Measurements from ENCODE around the gene HERC2. TPM values are rescaled to one million over a fixed set of nuclear protein-coding genes. Genes with fewer than 3 reads are reported as not detected.
"Not testable (repeated sequence)": the region's sequence is repeated elsewhere in the genome, so short reads cannot be mapped to it uniquely, and the experiment has no call there.

HERC2 gene
- total and polyA plus RNA-seq, 7 experiments from 2014 or later, result 5.5 to 60.4 (median 42.0) TPM

DNA sequence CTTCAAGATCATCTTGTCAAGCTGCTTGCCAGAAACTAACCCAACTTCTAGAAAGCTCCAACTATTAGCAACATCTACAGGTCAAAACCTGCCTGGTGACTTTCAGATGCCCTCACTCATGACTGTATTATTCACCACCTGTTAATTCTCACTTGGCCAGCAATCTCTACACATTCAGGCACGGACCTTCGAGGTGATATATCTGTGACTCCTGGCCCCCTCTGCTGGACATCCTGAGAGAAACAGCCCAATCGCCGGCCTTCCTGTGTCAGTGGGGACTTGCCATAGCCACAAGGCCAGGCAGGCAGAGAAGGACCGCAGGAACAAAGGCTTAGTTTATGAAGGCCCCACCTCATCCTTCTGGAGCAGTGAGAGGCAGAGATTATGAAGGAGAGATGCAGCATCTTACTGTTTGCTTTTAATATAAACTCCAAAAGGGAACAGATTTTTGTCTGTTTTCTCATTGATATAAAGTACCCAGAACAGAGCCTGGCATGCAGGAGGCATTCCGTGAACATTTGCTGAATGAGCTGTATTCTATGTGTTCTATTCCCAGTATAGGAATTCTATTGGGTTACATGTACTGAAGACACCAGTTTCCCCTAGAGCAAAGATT, 198.5 kb downstream of the HERC2 start:
- Histone ChIP-seq H3K36me3 (ENCODE audit: control insufficient read depth in 2 of 3, insufficient read depth in 3 of 3, low read length in 3 of 3) (peaks cover 0 to 57% (median 5%) of the 10 kb centered on the region in 3 experiments), H3K4me3 (ENCODE audit: low read length) (no peak overlapping the region), H3K27me3 (ENCODE audit: control insufficient read depth in 2 of 2, insufficient read depth in 2 of 2, low read length in 2 of 2) (no peaks in the 10 kb centered on the region), H3K9me3 (ENCODE audit: control insufficient read depth in 2 of 3, low read length in 3 of 3) (no peaks in the 10 kb centered on the region), H3K4me1 (ENCODE audit: control insufficient read depth in 2 of 2, insufficient read depth in 2 of 2, low read length in 2 of 2) (no peaks in the 10 kb centered on the region), H3K27ac (ENCODE audit: low read depth, low read length) (no peak overlapping the region)
- Mint-ChIP-seq H3K9me3 (no peaks in the 10 kb centered on the region), H3K36me3 (peaks cover 4 to 56% (median 37%) of the 10 kb centered on the region in 5 donors), H3K4me1 (peaks cover 0 to 23% (median 12%) of the 10 kb centered on the region in 7 donors), H3K27me3 (no peaks in the 10 kb centered on the region), H3K27ac (peak overlapping the region in 1 of 9 donors; percentile 15), H3K4me3 (no peak overlapping the region)
- intact Hi-C loops (cut with micrococcal nuclease), result loop anchor here (1.0 to 10.0 kb wide), 4 partner anchors 37 to 1239 kb away; no protein-coding TSS in a partner anchor
- POLR2A ChIA-PET, result no interaction called here
- CTCF ChIA-PET, result no interaction called here
- peak; percentile 62 for ATAC-seq
- DNase-seq, result peak in 1 of 9 donors; percentile 33

DNA sequence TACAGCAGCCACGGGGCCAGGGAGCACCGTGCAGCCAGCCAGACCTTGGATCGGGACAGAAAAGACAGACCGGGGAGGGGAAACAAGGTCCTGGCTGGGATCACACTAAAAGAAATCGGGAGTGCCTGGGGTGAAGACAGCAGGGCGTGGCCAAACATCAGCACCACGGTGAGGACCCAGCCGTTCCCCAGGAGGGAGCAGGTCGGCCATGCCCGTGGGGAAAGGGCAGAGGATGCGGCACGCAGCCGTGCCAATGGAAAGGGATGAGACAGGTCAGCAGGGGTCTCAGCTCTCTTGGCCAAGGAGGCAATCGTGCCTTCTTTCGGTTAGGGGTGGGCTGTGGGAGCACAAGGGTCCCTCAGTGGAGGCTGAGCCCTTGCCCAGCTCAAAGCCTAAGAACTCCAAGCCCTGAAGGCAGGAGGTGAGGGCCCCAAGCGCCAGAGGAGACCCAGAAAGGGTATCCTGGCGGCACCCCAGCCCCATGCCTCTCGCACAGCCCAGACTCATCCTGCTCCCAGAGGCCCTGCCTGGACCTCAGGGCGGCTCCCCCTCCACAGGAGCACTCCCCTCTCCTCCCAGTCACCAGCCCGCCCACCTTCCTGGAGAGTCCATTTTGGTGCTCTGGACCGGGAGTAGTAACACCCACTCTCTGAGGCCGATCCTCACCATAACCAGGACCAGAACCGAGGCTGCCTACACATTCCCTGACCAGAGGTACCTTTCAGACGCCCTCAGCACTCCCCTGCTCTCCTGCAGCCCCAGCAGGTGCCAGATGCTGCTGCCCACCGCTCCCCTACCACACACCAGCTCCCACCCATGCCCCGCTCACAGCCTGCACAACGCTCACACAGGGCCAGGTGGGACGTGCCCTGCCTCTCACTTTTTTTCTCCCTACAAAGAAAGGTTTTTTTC, 199.7 kb downstream of the HERC2 start:
- H3K9me3 ChIP-seq (ENCODE audit: control insufficient read depth in 2 of 3, low read length in 3 of 3), result no peaks in the 10 kb centered on the region
- no peak overlapping the region for H3K4me3 Mint-ChIP-seq
- no peaks in the 10 kb centered on the region for H3K9me3 Mint-ChIP-seq
- no peaks in the 10 kb centered on the region for H3K27me3 Mint-ChIP-seq
- ChIA-PET POLR2A (no interaction called here), CTCF (no interaction called here)
- peaks cover 6 to 57% (median 37%) of the 10 kb centered on the region in 5 donors for H3K36me3 Mint-ChIP-seq
- peaks cover 0 to 69% (median 5%) of the 10 kb centered on the region in 3 experiments for H3K36me3 ChIP-seq (ENCODE audit: control insufficient read depth in 2 of 3, insufficient read depth in 3 of 3, low read length in 3 of 3)
- H3K27me3 ChIP-seq (ENCODE audit: control insufficient read depth in 2 of 2, insufficient read depth in 2 of 2, low read length in 2 of 2), result no peaks in the 10 kb centered on the region
- no peak for DNase-seq
- no peak overlapping the region for H3K27ac ChIP-seq (ENCODE audit: low read depth, low read length)
- H3K4me1 ChIP-seq (ENCODE audit: control insufficient read depth in 2 of 2, insufficient read depth in 2 of 2, low read length in 2 of 2), result no peaks in the 10 kb centered on the region
- intact Hi-C loops (cut with micrococcal nuclease), result loop anchor here (10.0 kb wide), 3 partner anchors 603 to 1237 kb away; no protein-coding TSS in a partner anchor
- H3K27ac Mint-ChIP-seq, result no peak overlapping the region
- no peak for ATAC-seq
- no peak overlapping the region for H3K4me3 ChIP-seq (ENCODE audit: low read length)
- H3K4me1 Mint-ChIP-seq, result peaks cover 0 to 19% (median 6%) of the 10 kb centered on the region in 7 donors

DNA sequence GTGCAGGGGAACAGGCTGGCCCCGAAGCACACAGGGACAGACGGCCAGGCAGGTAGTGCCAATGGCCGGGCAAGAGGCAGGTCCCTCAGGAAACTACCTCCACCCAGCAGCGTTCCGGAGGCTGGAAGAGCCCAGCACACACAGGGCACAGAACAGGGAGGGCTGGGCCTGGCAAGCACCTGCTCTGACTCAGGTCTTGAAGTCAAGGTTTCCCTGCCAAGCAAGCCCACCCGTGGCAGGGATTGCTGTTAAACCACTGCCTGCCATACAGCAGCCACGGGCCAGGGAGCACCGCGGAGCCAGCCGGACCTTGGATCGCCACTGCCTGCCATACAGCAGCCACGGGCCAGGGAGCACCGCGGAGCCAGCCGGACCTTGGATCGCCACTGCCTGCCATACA, 200.4 kb downstream of the HERC2 start:
- H3K27ac ChIP-seq (ENCODE audit: low read depth, low read length); CTCF ChIA-PET; H3K4me1 ChIP-seq (ENCODE audit: control insufficient read depth in 2 of 2, insufficient read depth in 2 of 2, low read length in 2 of 2); ATAC-seq; H3K9me3 ChIP-seq (ENCODE audit: control insufficient read depth in 2 of 3, low read length in 3 of 3); H3K4me3 ChIP-seq (ENCODE audit: low read length); H3K27ac Mint-ChIP-seq; H3K9me3 Mint-ChIP-seq; DNase-seq; POLR2A ChIA-PET; H3K27me3 Mint-ChIP-seq; H3K27me3 ChIP-seq (ENCODE audit: control insufficient read depth in 2 of 2, insufficient read depth in 2 of 2, low read length in 2 of 2); H3K4me3 Mint-ChIP-seq: not testable (repeated sequence)
- intact Hi-C loops (cut with micrococcal nuclease), result loop anchor here (10.0 kb wide), 3 partner anchors 603 to 1237 kb away; no protein-coding TSS in a partner anchor
- peaks cover 6 to 56% (median 36%) of the 10 kb centered on the region in 5 donors for H3K36me3 Mint-ChIP-seq
- H3K36me3 ChIP-seq (ENCODE audit: control insufficient read depth in 2 of 3, insufficient read depth in 3 of 3, low read length in 3 of 3), result peaks cover 0 to 76% (median 8%) of the 10 kb centered on the region in 3 experiments
- H3K4me1 Mint-ChIP-seq, result peaks cover 0 to 19% (median 6%) of the 10 kb centered on the region in 7 donors

DNA sequence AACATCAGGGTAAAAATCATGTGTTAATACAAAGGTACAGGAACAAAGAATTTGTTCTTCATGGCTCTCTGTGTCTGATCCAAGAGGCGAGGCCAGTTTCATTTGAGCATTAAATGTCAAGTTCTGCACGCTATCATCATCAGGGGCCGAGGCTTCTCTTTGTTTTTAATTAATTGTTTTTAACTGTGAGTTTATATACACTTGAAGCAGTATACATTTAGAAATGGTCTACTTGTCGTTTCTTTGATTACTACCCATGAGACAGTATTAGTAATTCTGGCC, 201.7 kb downstream of the HERC2 start:
- ATAC-seq (no peak), DNase-seq (no peak)
- CTCF ChIA-PET, result no interaction called here
- POLR2A ChIA-PET, result no interaction called here
- Histone ChIP-seq H3K4me1 (ENCODE audit: control insufficient read depth in 2 of 2, insufficient read depth in 2 of 2, low read length in 2 of 2) (no peaks in the 10 kb centered on the region), H3K36me3 (ENCODE audit: control insufficient read depth in 2 of 3, insufficient read depth in 3 of 3, low read length in 3 of 3) (peaks cover 0 to 89% (median 9%) of the 10 kb centered on the region in 3 experiments), H3K27ac (ENCODE audit: low read depth, low read length) (no peak overlapping the region), H3K4me3 (ENCODE audit: low read length) (no peak overlapping the region), H3K27me3 (ENCODE audit: control insufficient read depth in 2 of 2, insufficient read depth in 2 of 2, low read length in 2 of 2) (no peaks in the 10 kb centered on the region), H3K9me3 (ENCODE audit: control insufficient read depth in 2 of 3, low read length in 3 of 3) (no peaks in the 10 kb centered on the region)
- Mint-ChIP-seq H3K27me3 (no peaks in the 10 kb centered on the region), H3K27ac (no peak overlapping the region), H3K36me3 (peaks cover 6 to 65% (median 42%) of the 10 kb centered on the region in 5 donors), H3K4me1 (peaks cover 0 to 13% (median 6%) of the 10 kb centered on the region in 7 donors), H3K4me3 (no peak overlapping the region), H3K9me3 (peaks cover 0 to 1% (median 0%) of the 10 kb centered on the region in 11 donors)
- intact Hi-C loops (cut with micrococcal nuclease), result loop anchor here (10.0 kb wide), 3 partner anchors 605 to 1235 kb away; no protein-coding TSS in a partner anchor

DNA sequence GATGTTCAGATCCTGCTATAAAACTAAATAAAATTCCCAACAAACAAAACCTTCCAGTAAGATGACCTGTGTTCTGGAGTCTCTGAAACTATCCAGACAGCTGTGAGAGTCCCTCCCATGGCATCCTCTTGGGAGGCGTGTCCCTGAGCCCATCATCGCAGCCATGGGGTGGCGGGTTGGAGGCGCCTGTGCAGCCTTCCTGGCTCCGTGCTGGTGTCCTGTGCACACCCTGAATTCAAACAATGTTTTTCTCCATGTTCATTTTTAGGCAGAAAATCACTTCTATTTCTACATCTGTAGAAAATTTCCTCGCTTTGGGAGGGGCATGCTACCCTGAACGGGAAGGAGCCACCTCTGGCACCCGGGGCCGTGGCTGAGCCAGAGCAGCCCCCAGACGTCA, 203.4 kb downstream of the HERC2 start:
- POLR2A ChIA-PET, result no interaction called here
- Mint-ChIP-seq H3K9me3 (peaks cover 0 to 1% (median 0%) of the 10 kb centered on the region in 11 donors), H3K27ac (no peak overlapping the region), H3K4me1 (peaks cover 0 to 12% (median 6%) of the 10 kb centered on the region in 7 donors), H3K4me3 (no peak overlapping the region), H3K36me3 (peaks cover 9 to 66% (median 43%) of the 10 kb centered on the region in 5 donors), H3K27me3 (no peaks in the 10 kb centered on the region)
- no peak overlapping the region for H3K4me3 ChIP-seq (ENCODE audit: low read length)
- intact Hi-C loops (cut with micrococcal nuclease), result no loop called here
- H3K27me3 ChIP-seq (ENCODE audit: control insufficient read depth in 2 of 2, insufficient read depth in 2 of 2, low read length in 2 of 2), result no peaks in the 10 kb centered on the region
- no peak overlapping the region for H3K27ac ChIP-seq (ENCODE audit: low read depth, low read length)
- peaks cover 0 to 92% (median 9%) of the 10 kb centered on the region in 3 experiments for H3K36me3 ChIP-seq (ENCODE audit: control insufficient read depth in 2 of 3, insufficient read depth in 3 of 3, low read length in 3 of 3)
- no peaks in the 10 kb centered on the region for H3K9me3 ChIP-seq (ENCODE audit: control insufficient read depth in 2 of 3, low read length in 3 of 3)
- CTCF ChIA-PET, result no interaction called here
- DNase-seq (no peak), ATAC-seq (no peak)
- no peaks in the 10 kb centered on the region for H3K4me1 ChIP-seq (ENCODE audit: control insufficient read depth in 2 of 2, insufficient read depth in 2 of 2, low read length in 2 of 2)

DNA sequence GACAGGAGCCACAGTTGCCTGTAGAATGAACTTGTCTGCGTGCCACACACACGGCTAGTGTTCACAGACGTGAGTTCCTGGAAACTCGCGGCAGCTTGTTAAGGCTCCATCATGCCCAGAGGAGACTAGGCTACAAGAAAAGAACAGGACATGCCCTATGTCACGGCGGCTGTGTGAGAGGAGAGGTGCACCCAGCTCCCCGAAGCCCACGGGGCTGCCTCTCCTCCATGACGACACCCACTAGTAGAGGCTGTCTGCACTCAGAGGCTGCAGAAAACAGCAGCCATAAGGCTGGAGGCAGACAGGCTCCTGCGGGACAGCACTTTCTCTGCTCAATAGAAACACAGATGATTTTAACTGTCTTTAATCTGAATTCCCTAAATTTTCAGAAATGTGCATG, 203.9 kb downstream of the HERC2 start:
- CTCF ChIA-PET, result interaction anchor here (0.6 kb wide), 1 partner anchor 111 kb away, joined by 3 read pairs; no protein-coding TSS in a partner anchor
- H3K36me3 Mint-ChIP-seq, result peaks cover 5 to 66% (median 38%) of the 10 kb centered on the region in 5 donors

More for the DNA sequence above, 203.9 kb downstream of the HERC2 start:
- no peak for DNase-seq
- H3K36me3 ChIP-seq (ENCODE audit: control insufficient read depth in 2 of 3, insufficient read depth in 3 of 3, low read length in 3 of 3), result peaks cover 0 to 93% (median 9%) of the 10 kb centered on the region in 3 experiments
- H3K27ac ChIP-seq (ENCODE audit: low read depth, low read length), result no peak overlapping the region
- peak overlapping the region in 1 of 9 donors; percentile 55 for H3K27ac Mint-ChIP-seq
- H3K9me3 ChIP-seq (ENCODE audit: control insufficient read depth in 2 of 3, low read length in 3 of 3), result no peaks in the 10 kb centered on the region
- no peaks in the 10 kb centered on the region for H3K27me3 ChIP-seq (ENCODE audit: control insufficient read depth in 2 of 2, insufficient read depth in 2 of 2, low read length in 2 of 2)
- H3K4me3 Mint-ChIP-seq, result no peak overlapping the region
- no peaks in the 10 kb centered on the region for H3K27me3 Mint-ChIP-seq
- H3K4me1 Mint-ChIP-seq, result peaks cover 0 to 7% (median 2%) of the 10 kb centered on the region in 7 donors
- POLR2A ChIA-PET, result no interaction called here
- H3K4me3 ChIP-seq (ENCODE audit: low read length), result no peak overlapping the region
- intact Hi-C loops (cut with micrococcal nuclease), result no loop called here
- peaks cover 0 to 1% (median 0%) of the 10 kb centered on the region in 11 donors for H3K9me3 Mint-ChIP-seq
- H3K4me1 ChIP-seq (ENCODE audit: control insufficient read depth in 2 of 2, insufficient read depth in 2 of 2, low read length in 2 of 2), result no peaks in the 10 kb centered on the region
- ATAC-seq, result no peak
